NK-92 (cell line): Measurements from ENCODE around the gene SEMA7A.

Experiments
- DNase-seq: peaks from one replicate; lab custom pipeline; 2025; ENCODE audit not compliant: unreplicated experiment; lab: John Stamatoyannopoulos, UW

SEMA7A gene

DNA sequence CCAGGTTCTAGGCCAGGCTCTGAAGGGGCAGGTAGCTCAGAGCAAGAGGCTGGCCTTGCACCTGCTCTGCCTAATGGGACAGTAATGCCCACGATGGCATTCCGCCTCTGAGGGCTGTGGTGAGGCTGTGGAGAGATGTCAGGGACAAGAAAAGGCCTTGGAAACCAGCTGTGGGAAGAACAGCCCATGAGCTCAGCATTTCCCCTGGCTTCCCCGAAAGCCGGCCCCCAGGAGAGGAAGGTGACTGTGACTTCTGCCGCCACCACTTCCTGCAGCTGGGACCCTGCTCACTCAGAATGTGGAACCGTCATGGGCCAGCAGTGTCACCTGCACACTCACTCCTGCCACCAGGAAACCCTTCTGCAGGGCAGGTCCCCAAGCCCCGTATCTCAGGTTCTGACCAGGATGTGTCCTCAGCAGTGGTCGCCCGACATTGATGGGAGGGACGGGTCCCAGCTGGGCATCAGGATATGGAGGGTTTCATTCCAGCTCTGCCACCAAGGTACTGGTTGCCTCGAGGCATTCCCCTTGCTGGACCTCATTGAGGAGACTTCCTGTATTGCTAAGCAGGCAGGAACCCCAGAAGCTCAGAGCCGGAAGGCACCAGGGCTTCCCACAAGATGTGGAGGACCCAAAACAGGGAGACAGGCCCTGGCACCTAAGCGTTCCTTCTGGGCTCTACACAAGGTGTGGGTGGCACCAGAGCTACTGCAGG, 30.7 kb downstream of the SEMA7A start:
- no peak for DNase-seq

DNA sequence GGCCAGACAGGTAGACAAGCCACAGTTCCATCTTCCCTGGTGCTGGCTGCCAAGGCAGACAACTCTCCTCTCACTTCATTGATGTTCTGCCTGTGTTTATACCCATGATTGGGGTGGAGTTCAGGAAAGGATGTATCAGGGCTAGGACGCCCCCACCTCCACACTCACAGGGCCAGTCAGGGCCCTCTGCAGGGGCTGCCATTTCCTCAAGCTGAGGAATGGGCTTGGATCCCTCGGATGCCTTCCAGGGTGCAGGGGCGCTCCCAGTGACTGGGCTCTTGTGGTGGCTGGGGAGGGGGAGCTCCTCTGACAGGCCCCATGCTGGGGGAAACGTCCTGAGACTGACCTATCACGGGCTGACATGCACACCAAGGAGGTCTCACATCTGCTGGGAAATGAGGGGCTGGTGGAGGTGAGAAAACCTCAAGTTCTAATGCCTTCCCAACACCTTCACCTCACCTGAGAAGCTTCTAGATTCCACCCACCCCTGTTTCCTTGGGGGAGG, 31.4 kb downstream of the SEMA7A start:
- DNase-seq = no peak

DNA sequence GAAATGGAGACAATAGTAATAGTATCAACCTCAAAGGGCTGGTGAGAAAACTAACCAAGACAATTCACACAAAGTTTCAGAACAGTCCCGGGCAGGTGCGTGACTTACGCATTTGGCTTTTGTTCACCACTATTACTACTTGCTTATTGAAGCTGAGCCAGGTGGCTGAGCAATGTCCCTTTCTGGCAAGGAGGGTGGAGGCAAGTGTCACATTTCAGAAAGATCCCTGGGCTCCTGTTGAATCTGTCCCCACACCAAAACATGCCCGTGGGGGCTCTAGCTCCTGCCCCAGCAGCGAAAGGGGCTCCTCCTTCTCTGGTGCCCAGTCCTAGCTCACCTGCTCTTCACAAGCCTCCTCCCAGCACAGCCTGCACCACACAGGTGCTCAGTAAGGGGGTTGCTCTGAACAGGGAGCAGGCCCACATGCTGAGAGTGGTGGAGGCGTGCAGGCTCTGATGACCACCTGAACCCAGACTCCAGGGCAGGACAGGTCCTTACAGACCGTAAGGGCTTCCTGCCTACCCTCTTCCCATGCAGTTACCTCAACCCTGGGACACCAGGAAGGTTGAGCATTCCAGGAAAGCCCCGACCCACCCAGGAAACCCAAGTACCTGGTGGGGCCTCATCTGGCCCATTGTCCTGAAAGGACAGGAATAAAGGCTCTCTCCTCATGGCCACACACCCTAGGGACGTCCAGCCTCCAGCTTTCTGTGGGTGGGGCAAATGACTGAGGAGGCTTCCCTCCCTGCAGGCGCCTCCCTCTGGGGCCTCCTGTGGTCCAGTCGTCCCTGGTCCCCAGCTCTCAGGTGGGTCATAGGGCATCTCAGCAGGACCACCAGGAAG, 32.6 kb downstream of the SEMA7A start:
- DNase-seq = no peak

DNA sequence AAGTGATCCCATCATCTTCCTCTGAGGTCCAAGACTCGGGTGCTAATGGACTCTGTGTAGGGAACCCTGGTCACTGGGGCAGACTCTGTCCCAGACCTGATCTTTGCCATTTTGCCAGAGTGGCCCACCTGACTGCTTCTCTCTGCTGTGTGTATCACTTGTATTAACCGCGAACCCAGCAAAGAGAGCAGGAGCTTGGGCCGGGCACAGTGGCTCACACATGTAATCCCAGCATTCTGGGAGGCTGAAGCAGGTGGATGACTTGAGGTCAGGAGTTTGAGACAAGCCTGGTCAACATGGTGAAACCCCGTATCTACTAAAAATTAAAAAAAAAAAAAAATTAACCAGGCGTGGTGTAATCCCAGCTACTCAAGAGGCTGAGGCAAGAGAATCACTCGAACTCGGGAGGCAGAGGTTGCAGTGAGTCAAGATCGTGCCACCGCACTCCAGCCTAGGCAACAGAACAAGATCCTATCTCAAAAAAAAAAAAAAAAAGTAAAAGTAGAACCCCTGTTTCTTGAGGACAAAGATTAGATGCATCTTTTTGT, 33.4 kb downstream of the SEMA7A start:
- no peak for DNase-seq

DNA sequence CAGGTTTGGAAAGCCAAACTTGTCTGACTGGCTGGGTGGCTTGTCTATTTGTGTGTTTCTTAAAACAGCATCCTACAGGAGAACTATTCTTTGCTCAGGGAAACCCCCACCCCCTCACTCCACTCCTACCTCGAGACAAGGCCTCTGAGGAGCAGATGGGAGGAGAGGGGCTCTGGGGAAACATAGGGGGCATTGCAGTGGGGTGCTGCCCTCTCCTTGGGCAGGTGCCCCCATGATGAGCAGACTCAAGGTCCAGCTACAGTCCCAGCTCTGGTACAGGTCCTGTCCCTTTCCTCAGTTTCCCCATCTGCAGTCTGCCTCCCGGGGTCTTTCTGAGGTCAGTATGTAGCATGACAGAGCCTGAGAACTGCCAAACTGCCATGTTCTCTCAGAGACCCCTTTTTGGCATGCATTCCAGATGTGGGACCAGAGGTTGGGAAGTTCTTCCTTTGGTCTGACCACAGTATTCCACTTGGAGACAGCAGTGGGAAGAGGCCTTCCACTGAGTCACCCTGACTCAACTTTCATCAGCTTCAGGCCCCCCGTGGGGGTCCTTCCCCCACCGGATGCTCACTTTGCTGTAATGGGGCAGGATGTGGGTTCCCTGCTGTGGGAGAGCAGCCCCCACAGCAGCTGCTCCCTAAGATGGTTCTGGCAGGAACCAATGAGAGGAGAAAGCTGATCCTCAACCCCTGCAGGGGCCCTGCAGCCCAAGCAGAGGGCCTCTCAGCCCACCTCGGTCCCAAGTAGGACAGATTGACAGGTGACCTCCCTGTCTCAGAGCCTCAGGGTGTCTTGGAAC, 34.0 kb downstream of the SEMA7A start:
- DNase-seq = no peak

DNA sequence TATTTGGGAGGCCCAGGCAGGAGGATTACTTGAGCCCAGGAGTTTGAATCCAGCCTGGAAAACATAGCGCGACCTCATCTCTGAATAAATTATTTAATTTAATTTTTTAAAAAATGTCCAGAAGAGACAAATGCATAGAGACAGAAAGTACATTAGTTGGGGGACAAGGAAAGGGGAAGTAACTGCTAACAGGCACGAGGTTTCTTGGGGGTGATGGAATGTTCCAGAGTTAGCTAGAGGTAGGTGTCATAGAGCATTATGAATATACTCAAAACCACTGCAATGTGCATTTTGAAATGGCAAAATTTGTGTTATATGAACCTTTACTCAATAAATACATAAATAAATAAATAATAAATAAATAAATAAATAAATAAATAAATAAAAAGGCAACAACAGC, 34.7 kb downstream of the SEMA7A start:
- no peak for DNase-seq

DNA sequence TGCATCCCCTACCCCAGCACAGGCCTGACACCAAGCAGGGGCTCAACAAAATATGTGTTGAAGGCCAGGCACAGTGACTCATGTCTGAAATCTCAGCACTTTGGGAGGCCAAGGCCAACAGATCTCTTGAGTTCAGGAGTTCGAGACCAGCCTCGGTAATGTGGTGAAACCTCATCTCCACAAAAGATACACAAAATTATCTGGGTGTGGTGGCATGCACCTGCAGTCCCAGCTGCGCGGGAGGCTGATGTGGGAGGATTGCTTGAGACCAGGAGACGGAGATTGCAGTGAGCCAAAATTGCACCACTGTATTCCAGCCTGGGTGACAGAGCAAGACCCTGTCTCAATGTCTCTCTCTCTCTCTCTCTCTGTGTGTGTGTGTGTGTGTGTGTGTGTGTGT, 35.6 kb downstream of the SEMA7A start:
- no peak for DNase-seq

DNA sequence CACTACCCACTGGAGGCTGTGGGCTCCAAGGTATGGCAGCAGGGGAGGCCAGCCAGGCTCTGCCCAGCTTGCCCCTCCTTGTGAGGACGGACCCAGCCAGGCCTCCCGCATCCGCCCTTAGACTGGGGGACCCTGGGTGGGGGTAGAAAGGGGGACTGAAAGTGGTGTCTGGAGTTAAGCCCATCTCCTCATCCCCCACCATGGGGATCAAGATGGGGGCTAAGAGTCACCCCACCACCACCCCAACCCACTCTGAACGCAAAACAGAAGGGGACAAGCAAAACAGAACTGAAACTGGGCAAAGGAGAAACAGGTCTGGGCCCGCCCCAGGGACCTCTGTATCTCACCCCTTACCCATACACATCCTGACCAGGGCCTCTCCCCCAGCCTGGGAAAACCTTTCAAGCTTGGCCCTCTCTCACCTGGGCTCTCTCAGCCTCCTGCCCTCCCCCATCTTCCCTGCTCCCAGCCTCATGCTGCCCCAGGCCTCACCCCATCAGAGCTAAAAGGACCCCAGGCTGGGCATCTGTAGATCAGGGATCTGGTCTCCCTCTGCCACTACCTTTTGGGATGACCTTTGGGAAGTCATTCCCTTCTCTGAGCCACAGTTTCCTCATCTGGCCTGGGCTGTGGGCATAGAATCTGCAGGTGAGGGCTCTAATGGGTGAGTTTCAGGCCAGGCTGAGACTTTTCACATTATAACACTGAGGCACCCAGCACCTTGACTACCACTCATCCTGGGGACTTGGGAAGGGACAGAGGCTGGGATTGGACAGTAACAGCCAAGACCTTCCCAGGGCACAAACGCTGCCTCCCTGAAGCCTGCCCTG, 36.3 kb downstream of the SEMA7A start:
- no peak for DNase-seq

DNA sequence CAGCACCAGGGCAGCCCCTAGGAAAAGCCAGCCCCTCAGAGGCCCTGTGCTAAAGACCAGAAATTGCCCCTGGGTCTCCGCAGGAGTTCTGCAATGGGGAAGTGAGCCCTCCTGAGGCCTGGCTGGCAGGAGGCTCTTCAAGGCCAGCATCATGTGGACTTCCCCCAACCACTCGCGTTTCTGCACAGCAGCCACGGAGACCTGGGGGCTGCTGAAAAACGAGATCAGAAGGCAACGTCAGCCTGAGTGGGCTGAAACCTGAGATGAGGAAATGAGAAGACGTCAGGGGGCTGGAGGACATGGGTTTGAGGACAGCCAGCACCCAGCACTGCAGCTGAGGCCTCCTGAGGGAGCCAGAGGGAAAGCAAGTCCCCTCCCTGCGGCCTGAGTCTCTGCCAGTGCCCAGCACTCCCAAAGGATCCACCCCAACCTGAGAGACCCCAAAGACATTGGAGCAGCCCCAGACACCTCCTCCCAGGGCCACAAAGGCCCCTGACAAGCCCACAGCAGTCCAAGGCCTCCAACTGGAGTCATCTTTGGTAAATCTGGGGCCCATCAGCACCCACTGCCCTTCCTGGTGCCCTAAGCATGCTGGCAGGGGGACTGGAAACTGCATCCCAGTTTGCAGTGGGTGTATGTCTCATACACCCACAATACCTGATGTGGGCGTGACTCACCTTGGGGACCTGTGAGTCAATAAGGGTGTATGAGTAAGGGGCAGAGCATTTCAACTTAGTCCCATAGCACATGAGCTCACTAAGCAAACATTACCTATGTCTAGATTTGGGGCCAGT, 37.1 kb downstream of the SEMA7A start:
- DNase-seq = no peak

DNA sequence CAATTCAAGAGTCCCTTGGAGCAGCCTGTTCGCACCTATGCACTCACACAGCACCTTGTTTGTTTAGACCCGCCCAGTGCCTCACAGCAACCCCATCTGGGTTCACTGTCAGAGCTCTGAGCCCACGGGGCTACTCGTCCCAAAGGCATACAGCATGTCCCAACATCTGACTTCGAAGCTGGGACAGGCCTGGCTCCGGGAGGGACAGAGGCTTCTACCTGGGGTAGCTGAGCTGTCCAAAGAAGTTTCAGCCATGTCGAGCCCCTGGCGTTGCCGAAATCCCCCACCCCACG, 37.7 kb downstream of the SEMA7A start:
- DNase-seq = no peak

DNA sequence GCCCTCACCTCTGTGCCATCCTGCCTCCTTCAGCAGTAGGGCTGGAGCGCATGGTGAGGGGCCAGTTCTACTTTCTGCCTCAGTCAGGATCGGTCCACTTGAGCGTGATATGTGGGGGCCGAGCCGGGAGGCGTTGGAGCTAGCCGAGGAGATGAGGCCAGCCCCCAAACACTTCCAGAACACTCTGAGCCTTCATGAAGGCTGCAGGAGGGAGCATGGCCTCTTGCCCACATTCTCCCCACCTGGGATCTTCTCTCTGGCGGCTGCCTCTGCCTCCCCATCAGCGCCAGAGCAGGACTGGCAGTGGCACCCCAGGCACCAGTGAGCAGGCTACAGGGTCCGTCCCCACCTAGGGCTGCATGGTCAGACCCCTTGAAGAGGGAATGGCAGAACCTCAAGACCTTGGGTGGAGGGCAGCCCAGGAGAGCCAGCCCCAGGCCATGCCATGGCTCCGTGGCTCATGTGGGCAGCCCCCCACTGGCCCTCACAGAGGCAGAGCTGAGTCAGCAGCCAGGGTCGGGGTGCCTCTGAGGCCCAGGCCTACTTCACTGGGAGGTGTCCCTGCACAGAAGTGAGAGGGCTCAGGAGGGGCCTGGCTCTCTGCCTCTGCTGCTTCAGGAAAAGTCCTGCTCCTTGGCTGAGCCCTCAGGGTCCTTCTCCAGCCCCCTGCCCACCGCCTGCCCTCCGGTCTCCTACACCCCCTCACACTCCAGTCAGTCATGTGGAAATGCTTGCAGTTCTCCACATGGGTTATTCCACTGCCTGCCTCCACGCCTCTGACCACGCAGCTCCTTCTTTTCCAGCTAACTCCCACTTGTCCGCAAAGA, 38.2 kb downstream of the SEMA7A start:
- no peak for DNase-seq

DNA sequence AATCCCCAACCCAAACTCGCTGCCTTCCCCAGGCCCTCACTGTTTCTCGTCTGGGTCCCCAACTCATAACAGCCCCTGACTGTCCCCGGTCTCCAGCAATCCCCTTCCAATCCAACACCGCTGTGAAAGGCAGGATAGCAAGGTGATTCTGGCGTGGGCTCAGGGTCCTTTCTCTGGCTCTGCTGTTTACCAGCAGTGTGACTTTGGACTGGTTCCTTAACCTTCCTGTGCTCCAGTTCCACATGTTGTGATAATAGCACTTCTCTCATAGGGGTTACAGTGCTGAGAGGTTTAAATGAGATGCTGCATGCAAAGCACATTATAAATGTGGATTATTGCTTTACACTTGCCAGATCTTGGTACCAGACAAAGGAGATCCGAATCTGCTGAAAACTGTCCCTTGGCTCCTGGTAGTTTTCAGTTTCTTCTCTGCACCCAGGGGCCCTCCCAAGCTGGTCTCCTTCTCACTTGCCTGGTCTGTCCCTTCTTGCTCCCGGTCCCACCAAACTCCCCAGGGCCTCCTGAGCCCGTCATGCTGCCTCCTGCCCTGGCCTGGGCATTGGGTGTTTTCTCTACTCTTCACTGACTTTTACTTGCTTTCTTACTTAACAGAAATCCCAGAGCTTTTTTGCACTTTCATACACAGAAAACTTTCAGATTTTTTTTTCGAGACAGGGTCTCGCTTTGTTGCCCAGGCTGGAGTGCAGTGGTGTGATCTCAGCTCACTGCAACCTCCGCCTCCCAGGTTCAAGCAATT, 39.5 kb downstream of the SEMA7A start:
- no peak for DNase-seq

DNA sequence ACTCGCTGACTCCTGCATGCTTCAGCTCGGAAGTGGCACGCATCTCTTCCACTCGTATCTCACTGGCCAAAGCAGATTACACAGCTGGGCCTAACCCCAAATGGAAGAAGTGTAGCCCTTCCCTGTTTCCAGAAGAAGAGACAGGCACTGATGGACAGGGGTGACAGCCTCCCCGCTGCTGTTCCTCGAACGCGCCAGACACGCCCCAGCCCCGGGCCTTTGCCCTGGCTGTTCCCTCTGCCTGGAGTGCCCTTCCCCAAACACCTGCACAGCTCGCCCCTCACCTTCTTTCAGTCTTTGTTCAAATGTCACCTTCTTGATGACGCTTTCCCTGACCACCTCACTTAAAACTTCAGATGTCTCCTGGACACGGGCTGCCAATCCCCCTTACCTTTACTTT, 40.3 kb downstream of the SEMA7A start:
- DNase-seq = no peak

DNA sequence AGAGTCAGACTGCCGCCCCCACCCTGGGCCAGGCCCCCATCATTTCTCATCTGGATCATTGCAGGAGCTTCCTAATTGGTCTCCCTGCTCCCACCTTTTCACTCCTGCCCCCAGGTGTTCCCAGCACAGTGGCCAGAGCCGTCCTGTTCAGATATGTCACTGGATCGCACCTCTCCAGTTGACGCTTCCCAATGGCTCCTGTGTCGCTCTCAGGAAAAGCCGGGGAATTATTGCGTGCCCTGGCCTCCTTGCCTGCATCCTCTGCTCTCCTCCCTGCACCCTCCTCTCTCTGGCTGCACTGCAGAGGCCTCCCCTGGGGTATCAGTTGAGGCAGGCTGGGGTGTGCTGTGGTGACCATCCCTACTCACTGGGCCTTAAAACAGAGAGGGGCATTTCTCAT, 40.9 kb downstream of the SEMA7A start:
- DNase-seq = no peak

DNA sequence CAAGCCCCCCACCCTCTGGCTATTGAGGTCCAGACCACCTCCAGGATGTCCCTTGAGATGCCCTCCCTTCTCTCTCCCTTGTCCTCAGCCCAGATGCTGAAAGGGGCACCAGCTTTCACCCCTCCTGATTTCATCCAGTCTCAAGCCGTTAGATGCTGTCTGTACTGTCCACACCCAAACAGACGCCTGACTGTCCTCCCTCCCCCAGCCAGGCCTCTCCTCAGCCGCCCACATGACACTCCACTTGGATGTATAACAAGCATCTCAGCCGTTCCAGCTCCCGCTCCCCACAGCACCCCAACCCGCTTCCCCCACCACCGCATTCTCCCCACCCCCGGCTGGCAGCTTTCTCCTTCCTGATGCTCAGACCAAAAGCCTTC, 41.3 kb downstream of the SEMA7A start:
- no peak for DNase-seq

DNA sequence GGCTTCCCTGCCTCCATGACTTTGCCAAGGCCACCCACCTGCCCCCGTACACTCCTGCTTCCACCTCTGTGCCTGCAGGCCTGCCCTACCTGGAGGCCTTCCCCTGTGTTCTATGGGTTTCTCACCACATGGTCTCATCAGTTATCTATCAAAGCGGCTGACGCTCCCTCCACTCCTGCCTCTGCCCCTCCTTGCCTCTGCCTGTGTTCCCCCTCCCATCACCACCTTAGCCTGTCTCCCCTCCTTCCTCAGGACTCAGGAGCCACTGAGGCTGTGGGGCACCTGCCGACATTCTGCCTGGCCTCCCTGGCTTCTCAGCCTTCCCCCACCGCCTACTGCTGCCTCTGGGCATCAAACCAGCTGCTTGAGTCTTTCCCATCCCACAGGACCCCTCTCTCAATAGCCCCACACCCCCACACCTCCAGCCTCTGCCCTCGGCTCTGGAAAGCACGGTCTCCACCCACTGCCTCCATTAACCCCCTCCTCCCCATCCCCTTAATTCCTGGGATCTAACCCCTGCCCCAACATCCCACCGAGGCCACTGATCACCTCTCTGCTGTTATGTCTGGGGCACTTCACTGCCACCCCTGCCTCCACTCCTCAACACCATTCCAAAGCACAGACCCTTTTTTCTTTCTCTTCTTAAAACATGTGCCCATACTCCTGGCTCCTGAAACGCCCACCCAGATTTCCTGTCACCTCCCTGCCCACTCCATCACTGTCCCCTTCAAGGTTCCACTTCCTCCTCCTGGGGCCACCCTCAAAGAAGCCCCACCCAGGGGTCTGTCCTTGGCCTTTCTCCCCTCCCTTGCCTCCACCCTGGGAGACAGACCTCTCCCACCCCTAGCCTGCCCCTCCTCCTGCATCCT, 41.9 kb downstream of the SEMA7A start:
- no peak for DNase-seq

DNA sequence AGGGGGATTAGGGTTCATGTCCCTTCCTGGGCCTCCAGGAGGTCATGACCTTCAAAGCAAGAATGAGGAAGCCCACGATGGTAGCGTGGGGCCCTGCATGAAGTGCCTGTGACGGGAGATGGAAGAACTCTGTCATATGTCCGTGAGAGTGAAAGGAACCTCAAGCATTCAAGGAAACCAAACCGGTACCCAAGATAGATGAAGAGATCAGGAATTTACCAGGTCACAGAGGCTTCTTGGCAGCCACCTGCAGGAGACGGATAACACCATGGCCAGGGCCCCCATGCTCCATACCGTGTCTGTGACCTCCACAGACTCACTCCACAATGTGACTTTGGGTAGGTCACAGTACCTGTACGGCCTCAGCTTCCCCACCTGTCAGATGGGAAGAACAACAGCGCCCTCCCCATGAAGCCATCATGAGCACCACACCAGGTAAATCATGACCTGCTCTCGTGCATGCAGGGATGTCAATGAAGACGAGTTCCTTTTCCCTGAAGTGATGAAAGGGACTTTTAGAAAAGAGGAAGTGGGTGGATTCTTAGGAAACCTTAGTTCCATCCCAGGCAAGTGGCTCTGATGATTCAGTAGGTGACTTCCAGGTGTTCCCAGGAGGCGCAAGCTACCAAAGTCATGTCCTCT, 43.0 kb downstream of the SEMA7A start:
- DNase-seq = no peak
